Liver (tissue), 9 donors: ENCODE data around the gene FGF14. TPM values are rescaled to one million over a fixed set of nuclear protein-coding genes. Genes with fewer than 3 reads are reported as not detected.

Experiments
- DNase-seq: peaks from one replicate; pipeline ENCODE4 v3.0.0-alpha.2; 2017; ENCODE audit warnings: low spot score
- H3K27ac ChIP-seq, 2 donors: one replicate each; pipeline ENCODE4 v1.7.0; 2013; ENCODE audit warnings: inconsistent platforms in 2 of 2, low read length in 2 of 2, control low read depth in 1 of 2, low read depth in 1 of 2, mild to moderate bottlenecking in 1 of 2
- H3K27me3 ChIP-seq, 4 donors: one replicate each; pipeline versions ENCODE4 v1.6.1 to v1.7.0; 2013; ENCODE audit warnings: low read length in 3 of 4, inconsistent platforms in 1 of 4, mild to moderate bottlenecking in 1 of 4, moderate library complexity in 1 of 4; ENCODE audit not compliant: control insufficient read depth in 4 of 4, insufficient read depth in 4 of 4
- H3K36me3 ChIP-seq, 4 donors: one replicate each; pipeline versions ENCODE4 v1.6.1 to v1.7.0; 2013; ENCODE audit warnings: low read length in 3 of 4, mild to moderate bottlenecking in 3 of 4, low read depth in 1 of 4, moderate library complexity in 1 of 4; ENCODE audit not compliant: control insufficient read depth in 4 of 4, insufficient read depth in 3 of 4
- H3K4me1 ChIP-seq, 4 donors: one replicate each; pipeline versions ENCODE4 v1.6.1 to v1.7.0; 2013; ENCODE audit warnings: low read length in 3 of 4, mild to moderate bottlenecking in 3 of 4, moderate library complexity in 1 of 4; ENCODE audit not compliant: control insufficient read depth in 4 of 4, insufficient read depth in 4 of 4
- H3K4me3 ChIP-seq, 3 donors: one replicate each; pipeline versions ENCODE4 v1.6.1 to v1.7.0; 2013; ENCODE audit warnings: low read length in 3 of 3, control low read depth in 1 of 3, low read depth in 1 of 3, mild to moderate bottlenecking in 1 of 3
- H3K9ac ChIP-seq, 2 donors: one replicate each; pipeline ENCODE4 v1.7.0; 2013; ENCODE audit warnings: low read length in 2 of 2, mild to moderate bottlenecking in 2 of 2, moderate library complexity in 2 of 2, control low read depth in 1 of 2, low read depth in 1 of 2
- H3K9me3 ChIP-seq, 4 donors: one replicate each; pipeline versions ENCODE4 v1.6.1 to v1.7.0; 2013; ENCODE audit warnings: low read length in 3 of 4; ENCODE audit not compliant: control insufficient read depth in 4 of 4
- ATF3 ChIP-seq: IDR thresholded peaks from 2 replicates; pipeline ENCODE4 v1.6.1; 2016; ENCODE audit warnings: antibody characterized with exemption
- CTCF ChIP-seq: fragments of 150-350 bp; IDR thresholded peaks from 2 replicates; pipeline ENCODE4 v1.5.1; 2017; ENCODE audit warnings: improper control_type of control experiment, low read depth, low read length; ENCODE audit not compliant: missing input control
- EGR1 ChIP-seq, 2 donors: IDR thresholded peaks; 2 replicates each; pipeline ENCODE4 v1.6.1; 2016 to 2018; ENCODE audit warnings: antibody characterized with exemption in 2 of 2, low read depth in 2 of 2
- FOXA1 ChIP-seq: IDR thresholded peaks from 2 replicates; pipeline ENCODE4 v1.6.1; 2016; ENCODE audit warnings: antibody characterized with exemption
- FOXA2 ChIP-seq: IDR thresholded peaks from 2 replicates; pipeline ENCODE4 v1.6.1; 2016; ENCODE audit warnings: antibody characterized with exemption
- GABPA ChIP-seq, 2 donors: IDR thresholded peaks in 1 of 2; conservative IDR thresholded peaks in 1 of 2; 2 replicates each; pipeline ENCODE4 v1.6.1; 2016; ENCODE audit warnings: antibody characterized with exemption in 2 of 2, mild to moderate bottlenecking in 1 of 2, moderate library complexity in 1 of 2
- HNF4A ChIP-seq, 2 donors: conservative IDR thresholded peaks; 2 replicates each; pipeline ENCODE4 v1.6.1; 2016; ENCODE audit warnings: antibody characterized with exemption in 2 of 2, mild to moderate bottlenecking in 2 of 2
- HNF4G ChIP-seq: IDR thresholded peaks from 2 replicates; pipeline ENCODE4 v1.6.1; 2016; ENCODE audit warnings: antibody characterized with exemption
- JUND ChIP-seq, 2 donors: IDR thresholded peaks; 2 replicates each; pipeline ENCODE4 v1.6.1; 2016; ENCODE audit warnings: antibody characterized with exemption in 2 of 2
- MAX ChIP-seq: IDR thresholded peaks from 2 replicates; pipeline ENCODE4 v1.6.1; 2016; ENCODE audit warnings: antibody characterized with exemption
- NR2F2 ChIP-seq: IDR thresholded peaks from 2 replicates; pipeline ENCODE4 v1.6.1; 2016; ENCODE audit warnings: antibody characterized with exemption
- RAD21 ChIP-seq, 2 donors: IDR thresholded peaks; 2 replicates each; pipeline ENCODE4 v1.6.1; 2016; ENCODE audit warnings: antibody characterized with exemption in 2 of 2, mild to moderate bottlenecking in 2 of 2
- REST ChIP-seq: IDR thresholded peaks from 2 replicates; pipeline ENCODE4 v1.6.1; 2016; ENCODE audit warnings: antibody characterized with exemption, mild to moderate bottlenecking
- RXRA ChIP-seq, 2 donors: IDR thresholded peaks; 2 replicates each; pipeline ENCODE4 v1.6.1; 2017 to 2018; ENCODE audit warnings: antibody characterized with exemption in 2 of 2, mild to moderate bottlenecking in 1 of 2
- SP1 ChIP-seq: IDR thresholded peaks from 2 replicates; pipeline ENCODE4 v1.6.1; 2018; ENCODE audit warnings: antibody characterized with exemption, mild to moderate bottlenecking
- TAF1 ChIP-seq: conservative IDR thresholded peaks from 2 replicates; pipeline ENCODE4 v1.6.1; 2016; ENCODE audit warnings: antibody characterized with exemption, mild to moderate bottlenecking
- YY1 ChIP-seq: IDR thresholded peaks from 2 replicates; pipeline ENCODE4 v1.6.1; 2016; ENCODE audit warnings: antibody characterized with exemption, mild to moderate bottlenecking
- ZBTB33 ChIP-seq: IDR thresholded peaks from 2 replicates; pipeline ENCODE4 v1.6.1; 2016; ENCODE audit warnings: antibody characterized with exemption
- WGBS: extraction: QIAGEN DNeasy Blood & Tissue Kit; methylation state at CpG from one replicate; pipeline ENCODE4 v1.1.7; 2013; 5-methylcytosine and 5-hydroxymethylcytosine counted together
- polyA plus RNA-seq, 2 donors: library from polyadenylated mRNA; stranded (reverse) in 1 of 2; unstranded in 1 of 2; fragments of 200-250 nt in 1 of 2; fragments of >200 nt in 1 of 2; fragmentation: Nextera tagmentation in 1 of 2; extraction: Ambion mirVana in 1 of 2; gene quantifications; one replicate each; pipeline versions ENCODE4 v1.2.1 to v1.2.3, GENCODE V29; 2013 to 2015
- total RNA-seq, 2 donors: library from RNA; depleted of rRNA; stranded (reverse); fragments of >200 nt; gene quantifications; one replicate each; pipeline ENCODE4 v1.2.3, GENCODE V29; 2014
- donor health status: healthy.
- donor health status: healthy.
- donor health status: healthy.
- donor health status: healthy.
- donor health status: healthy.

FGF14 gene
- total and polyA plus RNA-seq, 4 donors: 0.05 to 3.3 (median 1.0) TPM

- TF ChIP-seq RXRA (IDR thresholded peaks at IDR 0.05) (no peak), FOXA1 (no peak), CTCF (no peak)
These were observed 602.7 kb downstream of the FGF14 start (continued) for GRCh38 chr13:101799196-101799595.

- WGBS: 1% methylated on average over 1 of the region's 1 CpG
- no peak for TF ChIP-seq EGR1 (IDR thresholded peaks at IDR 0.05; ENCODE audit: low read depth in 2 of 2)
- TF ChIP-seq MAX: no peak
- TF ChIP-seq FOXA2: no peak
- TF ChIP-seq HNF4A (conservative IDR thresholded peaks at IDR 0.05): no peak
- no peak for TF ChIP-seq ATF3
- no peak for TF ChIP-seq NR2F2
- TF ChIP-seq RXRA (IDR thresholded peaks at IDR 0.05): no peak
- no peak for TF ChIP-seq GABPA (IDR thresholded peaks at IDR 0.05 in 1 of 2, conservative IDR thresholded peaks at IDR 0.05 in 1 of 2)
- no peak for TF ChIP-seq FOXA1
- no peak for TF ChIP-seq SP1
- TF ChIP-seq RAD21 (IDR thresholded peaks at IDR 0.05): no peak
- no peak for TF ChIP-seq YY1
- no peak for TF ChIP-seq REST
- TF ChIP-seq TAF1: no peak
- TF ChIP-seq CTCF: no peak
- no peak for TF ChIP-seq ZBTB33
- TF ChIP-seq JUND (IDR thresholded peaks at IDR 0.05): no peak
- no peak for TF ChIP-seq HNF4G
- Histone ChIP-seq H3K4me1 (no peaks in the 10 kb centered on the region), H3K9me3 (no peaks in the 10 kb centered on the region), H3K36me3 (no peaks in the 10 kb centered on the region), H3K27me3 (peaks cover 0 to 4% (median 0%) of the 10 kb centered on the region in 4 donors), H3K27ac (no peak overlapping the region), H3K9ac (no peak overlapping the region), H3K4me3 (no peak overlapping the region)
- no peak for DNase-seq
These were observed 603.4 kb downstream of the FGF14 start for GRCh38 chr13:101798437-101798836.
